GM12875 (cell line): ENCODE measurements around the gene PLA2G4F.

ENCODE experiments used
- H3K4me3 ChIP-seq: one replicate; pipeline ENCODE4 v1.5.1; 2011; ENCODE audit warnings: low read depth, low read length, control low read depth
- TF ChIP-seq, protein P1 (sequence below): IDR thresholded peaks from 2 replicates; pipeline ENCODE4 v1.5.1; 2011; ENCODE audit warnings: low read depth, mild to moderate bottlenecking, control low read depth, inconsistent platforms, low read length, moderate library complexity, borderline replicate concordance; ENCODE audit not compliant: insufficient read depth

The PLA2G4F gene

DNA sequence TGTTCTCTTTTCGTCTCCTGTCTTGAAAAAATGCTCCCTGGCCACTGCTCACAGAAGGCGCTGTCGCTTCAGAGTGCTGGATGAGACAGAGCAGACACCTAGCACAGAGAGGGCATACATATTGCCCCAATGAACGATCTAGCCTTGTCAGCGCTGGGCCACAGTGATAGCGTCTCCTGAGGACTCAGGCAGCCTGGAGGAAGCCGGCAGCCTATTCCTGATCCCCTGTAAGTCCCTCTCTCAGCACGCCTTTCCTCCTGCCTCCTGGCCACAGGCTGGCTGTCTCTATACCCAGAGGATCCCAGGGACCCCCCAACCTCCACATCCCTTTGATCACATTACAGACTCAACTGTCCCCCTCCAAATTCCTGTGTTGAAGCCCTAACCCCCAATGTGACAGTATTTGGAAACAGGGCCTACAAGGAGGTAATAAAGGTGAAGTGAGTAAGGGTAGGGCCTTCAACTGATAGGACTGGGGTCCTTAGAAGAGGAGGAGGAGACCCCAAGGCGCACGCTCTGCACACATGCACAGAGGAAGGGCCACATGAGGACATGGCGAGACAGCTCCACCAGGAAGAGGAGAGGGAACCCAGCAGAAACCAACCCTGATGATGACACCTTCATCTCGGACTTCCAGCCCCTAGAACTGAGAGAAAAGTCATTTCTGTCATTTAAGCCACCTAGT is 7.5 kb downstream of the PLA2G4F start:
- H3K4me3 ChIP-seq = no peak overlapping the region
- TF ChIP-seq, protein P1, sequence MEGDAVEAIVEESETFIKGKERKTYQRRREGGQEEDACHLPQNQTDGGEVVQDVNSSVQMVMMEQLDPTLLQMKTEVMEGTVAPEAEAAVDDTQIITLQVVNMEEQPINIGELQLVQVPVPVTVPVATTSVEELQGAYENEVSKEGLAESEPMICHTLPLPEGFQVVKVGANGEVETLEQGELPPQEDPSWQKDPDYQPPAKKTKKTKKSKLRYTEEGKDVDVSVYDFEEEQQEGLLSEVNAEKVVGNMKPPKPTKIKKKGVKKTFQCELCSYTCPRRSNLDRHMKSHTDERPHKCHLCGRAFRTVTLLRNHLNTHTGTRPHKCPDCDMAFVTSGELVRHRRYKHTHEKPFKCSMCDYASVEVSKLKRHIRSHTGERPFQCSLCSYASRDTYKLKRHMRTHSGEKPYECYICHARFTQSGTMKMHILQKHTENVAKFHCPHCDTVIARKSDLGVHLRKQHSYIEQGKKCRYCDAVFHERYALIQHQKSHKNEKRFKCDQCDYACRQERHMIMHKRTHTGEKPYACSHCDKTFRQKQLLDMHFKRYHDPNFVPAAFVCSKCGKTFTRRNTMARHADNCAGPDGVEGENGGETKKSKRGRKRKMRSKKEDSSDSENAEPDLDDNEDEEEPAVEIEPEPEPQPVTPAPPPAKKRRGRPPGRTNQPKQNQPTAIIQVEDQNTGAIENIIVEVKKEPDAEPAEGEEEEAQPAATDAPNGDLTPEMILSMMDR = no peak

DNA sequence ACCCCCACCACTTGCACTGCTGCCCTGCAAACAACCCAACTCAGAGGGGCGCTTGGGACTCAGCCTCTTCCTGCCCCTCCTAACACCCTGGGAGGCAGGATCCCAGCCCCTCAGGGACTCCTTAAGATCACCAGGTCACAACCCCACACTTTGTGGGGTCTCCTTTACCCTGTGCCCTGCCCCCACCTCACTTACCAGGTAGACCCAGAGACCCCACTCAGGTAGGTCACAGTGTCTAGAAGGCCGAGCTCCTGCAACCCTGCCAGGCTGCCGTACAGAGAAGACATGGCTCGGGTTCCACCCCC is 9.1 kb downstream of the PLA2G4F start:
- H3K4me3 ChIP-seq = no peak overlapping the region
- TF ChIP-seq, protein P1 = no peak

DNA sequence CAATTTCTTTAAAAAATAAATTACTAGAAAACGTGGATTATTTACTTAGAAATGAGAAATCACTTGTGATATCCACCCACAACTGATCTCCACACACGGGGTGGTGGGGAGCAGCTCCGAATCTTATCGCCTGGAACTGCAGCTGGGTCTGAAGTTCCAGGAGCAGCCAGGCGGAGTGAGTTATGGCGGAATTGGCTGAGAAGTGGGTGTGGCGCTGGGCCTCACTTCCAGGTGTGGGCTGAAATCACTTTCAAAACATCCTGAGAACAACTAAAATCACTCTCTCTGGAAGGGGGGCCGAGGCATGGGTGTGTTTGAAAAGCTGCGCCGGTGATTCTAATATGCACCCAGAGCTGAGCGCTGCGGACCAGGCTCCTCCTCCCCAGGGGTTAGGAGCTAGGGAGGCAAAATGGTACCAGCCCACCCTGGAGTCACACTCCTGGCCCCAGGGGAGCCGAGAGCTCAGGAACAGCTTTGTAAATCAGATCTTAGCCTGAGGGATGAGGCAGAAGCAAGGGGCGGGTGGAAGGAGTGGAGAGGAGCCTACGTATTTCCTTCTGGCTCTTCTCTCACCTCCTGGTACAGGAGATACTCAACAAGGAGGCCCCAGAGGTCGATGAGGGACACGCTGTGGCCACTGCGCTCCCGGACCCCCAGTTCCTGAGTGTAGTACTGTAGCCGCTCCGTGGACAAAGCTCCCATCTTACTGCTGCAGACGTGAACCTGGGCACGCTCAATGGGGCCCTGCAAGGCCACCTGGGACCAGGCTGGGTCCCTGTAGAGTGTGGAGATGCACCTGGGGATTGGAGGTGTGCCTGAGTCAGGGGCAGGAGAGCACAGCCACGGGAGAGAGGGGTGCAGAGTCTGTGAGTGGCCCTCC is 9.6 kb downstream of the PLA2G4F start:
- H3K4me3 ChIP-seq = no peak overlapping the region
- TF ChIP-seq, protein P1 = no peak

DNA sequence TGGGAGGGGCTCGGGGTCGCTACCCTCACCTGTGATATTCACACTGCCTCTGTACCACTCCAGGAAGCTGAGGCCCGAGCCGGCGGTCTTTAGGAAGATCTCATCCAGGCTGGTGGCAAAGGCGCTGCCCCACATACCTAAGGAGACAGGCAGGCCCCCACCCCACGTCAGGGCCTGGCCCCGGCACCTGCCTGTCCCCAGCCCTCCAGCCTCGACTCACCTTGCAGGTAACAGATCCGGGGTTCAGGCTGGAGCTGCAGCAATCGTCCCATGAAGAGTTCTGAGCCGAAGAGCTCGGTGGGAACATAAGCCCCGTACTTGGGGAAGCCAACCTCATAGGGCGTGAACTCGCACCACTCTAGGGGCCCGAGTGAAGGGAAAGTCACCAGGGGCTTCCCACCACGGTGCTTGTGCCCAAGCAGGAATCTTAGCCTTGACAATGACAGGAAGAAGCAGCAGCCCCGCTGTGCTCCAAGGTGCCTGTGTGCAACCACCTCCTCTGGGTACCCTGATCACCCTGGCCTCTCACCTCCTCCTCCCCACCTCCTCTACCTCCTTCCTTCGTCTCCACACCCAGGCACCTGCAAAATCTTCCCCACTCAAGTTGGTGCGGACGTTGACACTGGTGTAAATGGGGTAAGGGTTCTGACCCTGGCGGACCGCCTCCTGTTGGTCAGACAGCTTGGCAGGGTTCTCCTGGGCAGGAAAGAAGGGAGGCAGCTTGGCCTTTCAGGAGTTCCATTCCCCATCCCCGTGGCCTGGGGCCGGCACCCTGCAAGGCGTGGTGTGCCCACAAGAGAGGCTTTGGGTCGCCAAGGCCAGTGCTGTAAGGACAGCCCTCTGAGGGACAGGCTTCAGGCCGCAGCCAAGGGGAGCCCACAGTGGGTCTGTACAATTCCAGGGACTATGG is 10.6 kb downstream of the PLA2G4F start:
- TF ChIP-seq, protein P1 = no peak
- no peak overlapping the region for H3K4me3 ChIP-seq

DNA sequence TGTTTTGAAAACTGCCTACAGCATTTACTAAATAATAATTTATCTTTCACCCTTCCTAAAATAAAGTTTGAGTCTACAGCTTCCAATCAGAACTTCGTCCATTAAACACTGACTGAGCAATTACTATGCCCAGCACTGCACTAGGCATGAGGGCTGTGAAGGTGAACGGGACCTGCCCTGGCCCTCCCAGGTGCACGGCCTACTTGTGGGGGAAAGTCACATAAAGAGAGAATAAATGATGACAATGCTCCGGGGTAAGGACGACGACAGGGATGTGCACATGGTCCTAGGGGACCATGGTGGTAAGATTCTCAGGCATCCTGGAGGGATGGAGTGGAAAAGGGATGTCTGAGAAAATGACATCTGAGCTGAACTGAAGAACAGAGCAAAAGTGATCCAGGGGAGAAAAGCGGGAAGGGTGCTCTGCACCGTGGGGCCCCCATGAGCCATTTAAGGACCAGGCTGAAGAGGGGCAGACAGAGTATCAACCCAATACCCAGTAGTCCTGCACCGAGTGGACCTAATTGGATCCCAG is 11.5 kb downstream of the PLA2G4F start:
- TF ChIP-seq, protein P1 = no peak
- H3K4me3 ChIP-seq = no peak overlapping the region

DNA sequence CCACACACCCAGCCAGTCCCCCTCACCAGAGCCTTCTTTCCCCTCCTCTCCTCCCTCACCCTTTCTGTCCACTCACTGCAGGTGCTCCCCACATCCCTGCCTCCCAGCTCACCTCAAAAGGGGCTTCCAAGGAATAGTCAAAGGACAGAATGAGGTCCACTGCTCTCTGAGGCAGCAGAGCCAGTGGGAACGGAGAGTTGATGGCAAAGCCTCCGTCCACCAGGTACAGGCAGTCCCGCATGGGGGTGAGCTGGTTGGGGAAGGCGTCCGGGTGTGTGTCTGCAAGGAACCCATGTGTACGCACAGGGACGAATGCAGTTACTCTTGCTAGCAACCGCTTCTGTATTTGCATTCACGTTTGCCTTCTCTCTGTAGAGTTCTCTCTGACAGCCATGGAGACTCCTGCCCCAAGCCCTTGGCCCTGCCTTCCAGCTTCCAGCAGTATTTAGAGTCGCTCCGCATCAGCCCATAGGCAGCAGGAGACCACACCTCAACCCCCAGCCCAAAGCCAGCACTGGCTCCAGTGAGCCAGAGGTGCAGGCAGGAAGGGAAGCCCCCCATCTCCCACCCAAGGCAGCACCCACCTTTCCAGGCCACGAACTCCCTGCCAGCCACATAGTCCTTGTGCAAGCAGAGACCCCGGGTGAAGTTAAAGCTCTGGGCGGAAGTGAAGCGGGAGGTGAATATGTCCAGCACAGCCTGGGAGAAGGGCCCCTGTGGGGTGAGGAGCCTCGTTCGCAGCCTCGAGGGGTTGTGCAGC is 12.4 kb downstream of the PLA2G4F start:
- TF ChIP-seq, protein P1 = no peak
- H3K4me3 ChIP-seq = no peak overlapping the region
